ENCODE measurements around the gene PDE4D. TPM values are rescaled to one million over a fixed set of nuclear protein-coding genes. Genes with fewer than 3 reads are reported as not detected.
"Not testable (repeated sequence)": the region's sequence is repeated elsewhere in the genome, so short reads cannot be mapped to it uniquely, and the experiment has no call there.

The PDE4D gene
- total and polyA plus RNA-seq, 10 of the 15 experiments (the other 5 are each of a cell fraction or from before 2014, with no cell fraction given) = 0.87 to 4.1 (median 2.2) TPM

DNA sequence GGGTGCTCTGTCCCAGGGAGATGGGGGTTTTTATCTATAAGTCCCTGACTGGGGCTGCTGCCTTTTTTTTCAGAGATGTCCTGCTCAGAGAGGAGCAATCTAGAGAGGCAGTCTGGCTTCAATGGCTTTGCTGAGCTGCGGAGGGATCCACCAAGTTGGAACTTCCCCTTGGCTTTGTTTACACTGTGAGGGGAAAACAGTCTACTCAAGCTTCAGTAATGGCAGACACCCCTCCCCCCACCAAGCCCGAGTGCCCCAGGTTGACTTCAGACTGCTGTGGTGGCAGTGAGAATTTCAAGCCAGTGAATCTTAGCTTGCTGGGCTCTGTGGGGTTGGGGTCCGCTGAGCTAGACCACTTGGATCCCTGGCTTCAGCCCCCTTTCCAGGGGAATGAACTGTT, 934.8 kb downstream of the PDE4D start:
- FAIRE-seq (no peak), DNase-seq (ENCODE audit: low read depth, low spot score) (no peak), ATAC-seq (no peak)
- Histone ChIP-seq H3K4me3 (no peak overlapping the region), H3K9me3 (replicated peaks; ENCODE audit: control insufficient read depth, insufficient read depth, low read length) (no peaks in the 10 kb centered on the region; the same call in 2 of the 3 replicates), H3K4me1 (ENCODE audit: control insufficient read depth, insufficient read depth, low read length) (peaks cover 7% of the 10 kb centered on the region; the same call in 1 of the 2 replicates), H3K9ac (ENCODE audit: control insufficient read depth, insufficient read depth, low read length) (no peak overlapping the region), H3K4me2 (ENCODE audit: control insufficient read depth, insufficient read depth) (no peak overlapping the region), H3K27ac (ENCODE audit: control insufficient read depth, insufficient read depth) (no peak overlapping the region), H3K27me3 (replicated peaks in 1 of 2; ENCODE audit: control insufficient read depth in 2 of 2, insufficient read depth in 2 of 2, low read length in 1 of 2) (no peaks in the 10 kb centered on the region), H2AFZ (ENCODE audit: control insufficient read depth, low read depth, low read length) (no peak overlapping the region), H3K79me2 (ENCODE audit: control insufficient read depth, insufficient read depth, low read length) (no peaks in the 10 kb centered on the region), H4K20me1 (ENCODE audit: control insufficient read depth, insufficient read depth) (no peaks in the 10 kb centered on the region), H3K36me3 (ENCODE audit: control insufficient read depth in 2 of 2, insufficient read depth in 2 of 2, low read length in 1 of 2) (no peaks in the 10 kb centered on the region)
- TF ChIP-seq MYC (IDR thresholded peaks at IDR 0.05; ENCODE audit: insufficient read depth, insufficient read length, insufficient replicate concordance, low read length, severe bottlenecking) (no peak), BHLHE40 (IDR thresholded peaks at IDR 0.05; ENCODE audit: borderline replicate concordance in 1 of 2, low read depth in 2 of 2, low read length in 1 of 2) (no peak)
- TF ChIP-seq, protein P1, sequence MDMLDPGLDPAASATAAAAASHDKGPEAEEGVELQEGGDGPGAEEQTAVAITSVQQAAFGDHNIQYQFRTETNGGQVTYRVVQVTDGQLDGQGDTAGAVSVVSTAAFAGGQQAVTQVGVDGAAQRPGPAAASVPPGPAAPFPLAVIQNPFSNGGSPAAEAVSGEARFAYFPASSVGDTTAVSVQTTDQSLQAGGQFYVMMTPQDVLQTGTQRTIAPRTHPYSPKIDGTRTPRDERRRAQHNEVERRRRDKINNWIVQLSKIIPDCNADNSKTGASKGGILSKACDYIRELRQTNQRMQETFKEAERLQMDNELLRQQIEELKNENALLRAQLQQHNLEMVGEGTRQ (IDR thresholded peaks at IDR 0.05; ENCODE audit: borderline replicate concordance, low read depth, low read length) = no peak
- ChIA-PET CTCF (interaction anchor here (2.4 kb wide), 1 partner anchor 13 kb away, joined by 10 read pairs; no protein-coding TSS in a partner anchor), RAD21 (ENCODE audit: unreplicated experiment) (no interaction called here), POLR2A (interaction anchor here (0.6 to 0.7 kb wide), 3 partner anchors 28 to 1343 kb away, joined by 3 to 5 read pairs (median 4); no protein-coding TSS in a partner anchor), SMC1A (ENCODE audit: uncharacterized antibody, unreplicated experiment) (interaction anchor here (0.7 to 1.7 kb wide), 3 partner anchors 10 to 17 kb away, joined by 3 to 4 read pairs (median 4); no protein-coding TSS in a partner anchor)
- in situ Hi-C loops (cut with MboI) (no loop called here), intact Hi-C loops (cut with micrococcal nuclease; ENCODE audit: unreplicated experiment) (no loop called here)
- BruUV-seq (replicated peaks) = no TSS peak
- 11% methylated on average over 3 of the region's 3 CpGs for WGBS (ENCODE audit: insufficient coverage, insufficient replicate concordance, low lambda C conversion rate, missing lambda C conversion rate)

- H3K79me2 ChIP-seq (ENCODE audit: control insufficient read depth, insufficient read depth, low read length); H3K27me3 ChIP-seq (replicated peaks in 1 of 2; ENCODE audit: control insufficient read depth in 2 of 2, insufficient read depth in 2 of 2, low read length in 1 of 2); H3K4me3 ChIP-seq; H2AFZ ChIP-seq (ENCODE audit: control insufficient read depth, low read depth, low read length); DNase-seq (ENCODE audit: low read depth, low spot score); H3K4me1 ChIP-seq (ENCODE audit: control insufficient read depth, insufficient read depth, low read length); SMC1A ChIA-PET (ENCODE audit: uncharacterized antibody, unreplicated experiment); H3K27ac ChIP-seq (ENCODE audit: control insufficient read depth, insufficient read depth); BruUV-seq (replicated peaks); RAD21 ChIA-PET (ENCODE audit: unreplicated experiment); H3K36me3 ChIP-seq (ENCODE audit: control insufficient read depth in 2 of 2, insufficient read depth in 2 of 2, low read length in 1 of 2); ATAC-seq; intact Hi-C loops (cut with micrococcal nuclease; ENCODE audit: unreplicated experiment); H3K4me2 ChIP-seq (ENCODE audit: control insufficient read depth, insufficient read depth); H3K9me3 ChIP-seq (replicated peaks; ENCODE audit: control insufficient read depth, insufficient read depth, low read length); CTCF ChIA-PET; H3K9ac ChIP-seq (ENCODE audit: control insufficient read depth, insufficient read depth, low read length); H4K20me1 ChIP-seq (ENCODE audit: control insufficient read depth, insufficient read depth); FAIRE-seq; in situ Hi-C loops (cut with MboI); POLR2A ChIA-PET: not testable (repeated sequence)
- WGBS (ENCODE audit: insufficient coverage, insufficient replicate concordance, low lambda C conversion rate, missing lambda C conversion rate) = 23% methylated on average over 2 of the region's 2 CpGs
These were observed 940.3 kb downstream of the PDE4D start for GRCh38 chr5:58953218-58953617.

Measured in GM12878 (cell line).